ENCODE data around the gene ZFP36.

DNA sequence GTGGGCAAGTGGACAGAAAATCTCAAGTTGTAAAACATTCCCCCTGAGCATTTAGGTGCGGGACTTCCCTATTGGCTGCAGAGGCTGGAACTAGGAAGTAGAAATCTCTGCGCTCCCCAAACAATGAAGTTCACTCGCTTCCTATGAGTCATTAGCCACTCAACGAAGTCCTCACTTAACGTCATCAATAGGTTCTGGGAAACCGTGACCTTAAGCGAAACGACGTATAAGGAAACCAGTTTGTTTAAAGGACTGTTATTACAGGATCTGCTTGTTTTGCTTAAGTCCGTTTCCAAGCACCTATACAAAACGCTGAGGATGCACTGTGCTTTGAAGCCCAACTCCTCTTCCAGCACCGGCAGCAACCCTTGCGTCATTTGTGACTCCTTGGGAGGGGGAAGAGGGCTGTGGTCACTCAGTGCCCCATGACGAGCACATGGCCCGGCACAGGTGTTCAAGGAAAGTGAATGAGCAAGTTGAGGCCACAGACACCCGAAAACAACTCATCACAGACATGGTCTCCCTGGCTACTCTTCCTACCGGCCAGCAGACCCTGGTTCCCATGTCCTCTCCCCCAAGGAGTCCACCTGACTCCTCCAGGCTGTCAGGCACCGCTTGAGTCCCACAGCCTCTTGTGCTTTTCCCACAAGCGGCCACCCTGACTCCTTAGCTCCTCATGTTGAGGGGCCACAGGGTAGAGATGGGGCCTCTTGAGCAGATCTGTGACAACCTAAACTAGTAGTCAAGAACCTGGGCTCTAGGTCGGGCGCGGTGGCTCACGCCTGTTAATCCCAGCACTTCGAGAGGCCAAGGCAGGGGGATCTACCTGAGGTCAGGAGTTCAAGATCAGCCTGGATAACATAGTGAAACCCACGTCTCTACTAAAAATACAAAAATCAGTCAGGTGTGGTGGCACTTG is 24.3 kb downstream of the ZFP36 start:
- TF ChIP-seq, protein P1, sequence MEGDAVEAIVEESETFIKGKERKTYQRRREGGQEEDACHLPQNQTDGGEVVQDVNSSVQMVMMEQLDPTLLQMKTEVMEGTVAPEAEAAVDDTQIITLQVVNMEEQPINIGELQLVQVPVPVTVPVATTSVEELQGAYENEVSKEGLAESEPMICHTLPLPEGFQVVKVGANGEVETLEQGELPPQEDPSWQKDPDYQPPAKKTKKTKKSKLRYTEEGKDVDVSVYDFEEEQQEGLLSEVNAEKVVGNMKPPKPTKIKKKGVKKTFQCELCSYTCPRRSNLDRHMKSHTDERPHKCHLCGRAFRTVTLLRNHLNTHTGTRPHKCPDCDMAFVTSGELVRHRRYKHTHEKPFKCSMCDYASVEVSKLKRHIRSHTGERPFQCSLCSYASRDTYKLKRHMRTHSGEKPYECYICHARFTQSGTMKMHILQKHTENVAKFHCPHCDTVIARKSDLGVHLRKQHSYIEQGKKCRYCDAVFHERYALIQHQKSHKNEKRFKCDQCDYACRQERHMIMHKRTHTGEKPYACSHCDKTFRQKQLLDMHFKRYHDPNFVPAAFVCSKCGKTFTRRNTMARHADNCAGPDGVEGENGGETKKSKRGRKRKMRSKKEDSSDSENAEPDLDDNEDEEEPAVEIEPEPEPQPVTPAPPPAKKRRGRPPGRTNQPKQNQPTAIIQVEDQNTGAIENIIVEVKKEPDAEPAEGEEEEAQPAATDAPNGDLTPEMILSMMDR (IDR thresholded peaks at IDR 0.05; ENCODE audit: low read length) = no peak
- no peak for TF ChIP-seq EZH2 (optimal IDR thresholded peaks at IDR 0.05; ENCODE audit: low read depth, low read length)
